Activated naive CD8-positive, alpha-beta T cell treated with anti-CD3 and anti-CD28 coated beads, Interleukin-2, amount 10 ng/mL, durations not matched to agents 7 days and 5 days (primary cell): ENCODE data around the gene WASF3. TPM values are rescaled to one million over a fixed set of nuclear protein-coding genes. Genes with fewer than 3 reads are reported as not detected.

Experiments
- ATAC-seq: fragments of 150-1000 bp; cut with Tn5 transposase; one replicate; pipeline ENCODE4 v1.10.0; 2021; ENCODE audit warnings: low read depth, moderate library complexity
- POLR2A ChIA-PET: fragments of 350-600 bp; sonication (Branson Sonifier 250); formaldehyde crosslinking; loops from one replicate; lab custom pipeline; 2021; ENCODE audit warnings: antibody characterized with exemption; lab: Charles Lee
- DNase-seq: peaks from one replicate; pipeline ENCODE4 v3.0.0; 2021
- H3K27ac Mint-ChIP-seq: one replicate; pipeline ENCODE4 v1.8.0; 2022; ENCODE audit warnings: mild to moderate bottlenecking, mixed read lengths
- H3K27me3 Mint-ChIP-seq: one replicate; pipeline ENCODE4 v1.8.0; 2022; ENCODE audit warnings: mild to moderate bottlenecking, moderate library complexity, mixed read lengths
- H3K36me3 Mint-ChIP-seq: one replicate; pipeline ENCODE4 v1.8.0; 2021; ENCODE audit warnings: mild to moderate bottlenecking, mixed read lengths
- H3K4me1 Mint-ChIP-seq: one replicate; pipeline ENCODE4 v1.8.0; 2021; ENCODE audit warnings: mixed read lengths
- H3K4me3 Mint-ChIP-seq: one replicate; pipeline ENCODE4 v1.8.0; 2022; ENCODE audit warnings: mild to moderate bottlenecking, moderate library complexity, mixed read lengths
- H3K9me3 Mint-ChIP-seq: one replicate; pipeline ENCODE4 v1.8.0; 2021; ENCODE audit warnings: mixed read lengths
- total RNA-seq, 2 experiments: library from RNA; stranded (reverse); gene quantifications; one replicate each; pipeline ENCODE4 v1.2.3, GENCODE V29; 2021

The WASF3 gene
- total RNA-seq, 2 experiments from 2014 or later: not detected

- ATAC-seq (no peak), DNase-seq (no peak)
- no peak overlapping the region for H3K4me3 Mint-ChIP-seq
- H3K9me3 Mint-ChIP-seq: no peaks in the 10 kb centered on the region
- POLR2A ChIA-PET: no interaction called here
- H3K27me3 Mint-ChIP-seq: peaks cover 5% of the 10 kb centered on the region
- no peak overlapping the region for H3K27ac Mint-ChIP-seq
- H3K36me3 Mint-ChIP-seq: no peaks in the 10 kb centered on the region
- no peaks in the 10 kb centered on the region for H3K4me1 Mint-ChIP-seq
Measured at GRCh38 chr13:26673890-26674289, 116.4 kb downstream of the WASF3 start.

- Mint-ChIP-seq H3K27me3 (peaks cover 3% of the 10 kb centered on the region), H3K4me3 (no peak overlapping the region), H3K9me3 (no peaks in the 10 kb centered on the region), H3K4me1 (no peaks in the 10 kb centered on the region), H3K36me3 (no peaks in the 10 kb centered on the region), H3K27ac (no peak overlapping the region)
- POLR2A ChIA-PET: no interaction called here
- DNase-seq: no peak
- no peak for ATAC-seq
Measured at GRCh38 chr13:26677156-26677555, 119.7 kb downstream of the WASF3 start.

GRCh38 chr13:26678330-26678729, 120.8 kb downstream of the WASF3 start:
- Mint-ChIP-seq H3K27ac (no peak overlapping the region), H3K27me3 (peaks cover 2% of the 10 kb centered on the region), H3K9me3 (no peaks in the 10 kb centered on the region), H3K4me1 (no peaks in the 10 kb centered on the region), H3K4me3 (no peak overlapping the region), H3K36me3 (no peaks in the 10 kb centered on the region)
- DNase-seq (no peak), ATAC-seq (no peak)
- POLR2A ChIA-PET: no interaction called here

GRCh38 chr13:26678796-26679195, 121.3 kb downstream of the WASF3 start:
- H3K4me3 Mint-ChIP-seq: no peak overlapping the region
- POLR2A ChIA-PET: no interaction called here
- no peaks in the 10 kb centered on the region for H3K36me3 Mint-ChIP-seq
- H3K27me3 Mint-ChIP-seq: peaks cover 2% of the 10 kb centered on the region
- ATAC-seq: no peak
- DNase-seq: no peak
- H3K27ac Mint-ChIP-seq: no peak overlapping the region
- no peaks in the 10 kb centered on the region for H3K4me1 Mint-ChIP-seq
- H3K9me3 Mint-ChIP-seq: no peaks in the 10 kb centered on the region

GRCh38 chr13:26679411-26680122, 122.1 kb downstream of the WASF3 start:
- Mint-ChIP-seq H3K36me3 (no peaks in the 10 kb centered on the region), H3K9me3 (no peaks in the 10 kb centered on the region), H3K27ac (no peak overlapping the region), H3K4me1 (no peaks in the 10 kb centered on the region), H3K27me3 (peaks cover 2% of the 10 kb centered on the region), H3K4me3 (no peak overlapping the region)
- ATAC-seq: no peak
- POLR2A ChIA-PET: no interaction called here
- no peak for DNase-seq

- no peak for DNase-seq
- Mint-ChIP-seq H3K27me3 (peaks cover 2% of the 10 kb centered on the region), H3K4me3 (no peak overlapping the region)
Measured at GRCh38 chr13:26680123-26680450, 122.6 kb downstream of the WASF3 start.

GRCh38 chr13:26680572-26680971, 123.1 kb downstream of the WASF3 start:
- POLR2A ChIA-PET: no interaction called here
- Mint-ChIP-seq H3K27ac (no peak overlapping the region), H3K4me1 (no peaks in the 10 kb centered on the region), H3K27me3 (peaks cover 2% of the 10 kb centered on the region), H3K4me3 (no peak overlapping the region), H3K36me3 (no peaks in the 10 kb centered on the region), H3K9me3 (no peaks in the 10 kb centered on the region)
- DNase-seq (no peak), ATAC-seq (no peak)

More at GRCh38 chr13:26680123-26680450, 122.6 kb downstream of the WASF3 start:
- Mint-ChIP-seq H3K9me3 (no peaks in the 10 kb centered on the region), H3K36me3 (no peaks in the 10 kb centered on the region), H3K4me1 (no peaks in the 10 kb centered on the region), H3K27ac (no peak overlapping the region)
- POLR2A ChIA-PET: no interaction called here
- ATAC-seq: no peak

GRCh38 chr13:26681036-26681435, 123.6 kb downstream of the WASF3 start:
- DNase-seq: no peak

GRCh38 chr13:26682606-26683005, 125.1 kb downstream of the WASF3 start:
- H3K27me3 Mint-ChIP-seq: peaks cover 2% of the 10 kb centered on the region

More at GRCh38 chr13:26681036-26681435, 123.6 kb downstream of the WASF3 start:
- no peak for ATAC-seq
- Mint-ChIP-seq H3K36me3 (no peaks in the 10 kb centered on the region), H3K27ac (no peak overlapping the region), H3K9me3 (no peaks in the 10 kb centered on the region), H3K4me3 (no peak overlapping the region), H3K27me3 (peaks cover 2% of the 10 kb centered on the region), H3K4me1 (no peaks in the 10 kb centered on the region)
- POLR2A ChIA-PET: no interaction called here

GRCh38 chr13:26685606-26686005, 128.1 kb downstream of the WASF3 start:
- peaks cover 5% of the 10 kb centered on the region for H3K9me3 Mint-ChIP-seq
- POLR2A ChIA-PET: no interaction called here
- ATAC-seq: no peak
- peaks cover 4% of the 10 kb centered on the region for H3K27me3 Mint-ChIP-seq
- H3K27ac Mint-ChIP-seq: no peak overlapping the region
- DNase-seq: no peak
- no peak overlapping the region for H3K4me3 Mint-ChIP-seq
- H3K36me3 Mint-ChIP-seq: no peaks in the 10 kb centered on the region
- H3K4me1 Mint-ChIP-seq: no peaks in the 10 kb centered on the region

More at GRCh38 chr13:26682606-26683005, 125.1 kb downstream of the WASF3 start:
- Mint-ChIP-seq H3K4me1 (no peaks in the 10 kb centered on the region), H3K4me3 (no peak overlapping the region), H3K36me3 (no peaks in the 10 kb centered on the region), H3K9me3 (no peaks in the 10 kb centered on the region), H3K27ac (no peak overlapping the region)
- DNase-seq: no peak
- POLR2A ChIA-PET: no interaction called here
- no peak for ATAC-seq

- Mint-ChIP-seq H3K9me3 (peaks cover 8% of the 10 kb centered on the region), H3K27me3 (peaks cover 4% of the 10 kb centered on the region), H3K27ac (no peak overlapping the region), H3K4me1 (no peaks in the 10 kb centered on the region), H3K36me3 (no peaks in the 10 kb centered on the region), H3K4me3 (no peak overlapping the region)
- DNase-seq: no peak
- no peak for ATAC-seq
- POLR2A ChIA-PET: no interaction called here
Measured at GRCh38 chr13:26686285-26686684, 128.8 kb downstream of the WASF3 start.

- Mint-ChIP-seq H3K27ac (no peak overlapping the region), H3K4me1 (no peaks in the 10 kb centered on the region), H3K4me3 (no peak overlapping the region), H3K27me3 (peaks cover 6% of the 10 kb centered on the region), H3K9me3 (peaks cover 8% of the 10 kb centered on the region), H3K36me3 (no peaks in the 10 kb centered on the region)
- POLR2A ChIA-PET: no interaction called here
- no peak for ATAC-seq
- no peak for DNase-seq
Measured at GRCh38 chr13:26688286-26688685, 130.8 kb downstream of the WASF3 start.

- Mint-ChIP-seq H3K27me3 (peaks cover 7% of the 10 kb centered on the region), H3K27ac (no peak overlapping the region), H3K4me3 (no peak overlapping the region), H3K4me1 (no peaks in the 10 kb centered on the region), H3K36me3 (no peaks in the 10 kb centered on the region), H3K9me3 (peaks cover 8% of the 10 kb centered on the region)
- POLR2A ChIA-PET: no interaction called here
- DNase-seq (no peak), ATAC-seq (no peak)
Measured at GRCh38 chr13:26688980-26689379, 131.5 kb downstream of the WASF3 start.

GRCh38 chr13:26693749-26694463, 136.4 kb downstream of the WASF3 start:
- Mint-ChIP-seq H3K4me1 (no peaks in the 10 kb centered on the region), H3K36me3 (no peaks in the 10 kb centered on the region), H3K27me3 (peaks cover 7% of the 10 kb centered on the region), H3K4me3 (no peak overlapping the region), H3K27ac (no peak overlapping the region), H3K9me3 (peaks cover 8% of the 10 kb centered on the region)
- ATAC-seq (no peak), DNase-seq (no peak)
- POLR2A ChIA-PET: no interaction called here
